ENCODE measurements around the gene TMEM272. TPM values are rescaled to one million over a fixed set of nuclear protein-coding genes. Genes with fewer than 3 reads are reported as not detected.
A peak's percentile ranks its signal among the peaks of the same experiment; 100 is the strongest.

TMEM272 gene
- total and polyA plus RNA-seq, 9 of the 15 experiments (the other 6 are each of a cell fraction or from before 2014, with no cell fraction given): 0.04 to 0.16 (median 0.06) TPM; not detected in 2

GRCh38 chr13:51844862-51845573 is at the start of gene TMEM272 (continued):
- no peak for TF ChIP-seq RBBP5 (IDR thresholded peaks at IDR 0.05; ENCODE audit: borderline replicate concordance, insufficient read depth, low read length, poor library complexity, severe bottlenecking)
- TF ChIP-seq CBFA2T3 (IDR thresholded peaks at IDR 0.05): no peak
- TF ChIP-seq SMC3 (conservative IDR thresholded peaks at IDR 0.05; ENCODE audit: insufficient read depth, low read depth, low read length): 0 out of 2 replicates have a peak, but pooled peaks have one; percentile 16
- TF ChIP-seq HMGN3 (IDR thresholded peaks at IDR 0.05; ENCODE audit: borderline replicate concordance, extremely low read depth, insufficient read length, low read depth, low read length): no peak
- TF ChIP-seq EP300 (IDR thresholded peaks at IDR 0.05; ENCODE audit: low read length): no peak
- TF ChIP-seq CTCF (IDR thresholded peaks at IDR 0.05 in 2 of 3, conservative IDR thresholded peaks at IDR 0.05 in 1 of 3; ENCODE audit: insufficient read depth in 2 of 3, low read depth in 1 of 3, low read length in 3 of 3): peak; percentile 76 to 92 (median 79)
- TF ChIP-seq NCOA4 (IDR thresholded peaks at IDR 0.05; ENCODE audit: partially characterized antibody): no peak
- peak; percentile 72; the same call in 1 of the 2 replicates for TF ChIP-seq EHMT2 (IDR thresholded peaks at IDR 0.05)
- TF ChIP-seq REST (IDR thresholded peaks at IDR 0.05; ENCODE audit: borderline replicate concordance): peak; percentile 12; the same call in 1 of the 2 replicates
- no peak for TF ChIP-seq REST (CRISPR knock-in tag; IDR thresholded peaks at IDR 0.05; ENCODE audit: low read depth)
- no peak for TF ChIP-seq ZNF780A (CRISPR knock-in tag; IDR thresholded peaks at IDR 0.05)
- peak in 1 of 2 experiments; percentile 31 for TF ChIP-seq E2F6 (IDR thresholded peaks at IDR 0.05; ENCODE audit: borderline replicate concordance in 1 of 2, extremely low read depth in 1 of 2, insufficient read depth in 1 of 2, insufficient read length in 1 of 2, low read depth in 1 of 2, low read length in 1 of 2, poor library complexity in 1 of 2, severe bottlenecking in 1 of 2)
- no peak for TF ChIP-seq ZNF277 (CRISPR knock-in tag; IDR thresholded peaks at IDR 0.05; ENCODE audit: borderline replicate concordance)
